Mesendoderm (in vitro differentiated cells): Measurements from ENCODE around the gene ECHS1.

Experiments used
- DNase-seq: peaks from one replicate; pipeline ENCODE4 v3.0.0; 2013
- H2AK5ac ChIP-seq: 2 replicates; pipeline ENCODE4 v1.6.1; 2013; ENCODE audit warnings: low read length, inconsistent platforms
- H2BK120ac ChIP-seq: 2 replicates; pipeline ENCODE4 v1.6.1; 2013; ENCODE audit warnings: low read depth, mild to moderate bottlenecking, low read length, moderate library complexity, mixed read lengths
- H2BK15ac ChIP-seq: replicated peaks from 2 replicates; pipeline ENCODE4 v1.6.1; 2013; ENCODE audit warnings: low read depth, mild to moderate bottlenecking, moderate library complexity
- H2BK5ac ChIP-seq: 2 replicates; pipeline ENCODE4 v1.6.1; 2013; ENCODE audit warnings: low read length, inconsistent platforms
- H3K18ac ChIP-seq: 2 replicates; pipeline ENCODE4 v1.6.1; 2013; ENCODE audit warnings: mild to moderate bottlenecking, low read length, mixed read lengths
- H3K23ac ChIP-seq: one replicate; pipeline ENCODE4 v1.6.1; 2013; ENCODE audit warnings: low read length
- H3K27ac ChIP-seq: 2 replicates; pipeline ENCODE4 v1.5.1; 2013; ENCODE audit warnings: low read depth, mild to moderate bottlenecking, inconsistent platforms, low read length, moderate library complexity
- H3K27me3 ChIP-seq: 2 replicates; pipeline ENCODE4 v1.6.1; 2013; ENCODE audit warnings: low read length, control low read depth, mild to moderate bottlenecking, inconsistent platforms; ENCODE audit not compliant: insufficient read depth, poor library complexity
- H3K36me3 ChIP-seq: 2 replicates; pipeline ENCODE4 v1.6.1; 2013; ENCODE audit warnings: low read length, inconsistent platforms; ENCODE audit not compliant: control insufficient read depth, insufficient read depth
- H3K4ac ChIP-seq: one replicate; pipeline ENCODE4 v1.6.1; 2013; ENCODE audit warnings: low read depth, mild to moderate bottlenecking, low read length, moderate library complexity
- H3K4me1 ChIP-seq: 2 replicates; pipeline ENCODE4 v1.6.1; 2013; ENCODE audit warnings: low read depth, low read length, inconsistent platforms; ENCODE audit not compliant: control insufficient read depth
- H3K4me2 ChIP-seq: 2 replicates; pipeline ENCODE4 v1.6.1; 2013; ENCODE audit warnings: low read length
- H3K4me3 ChIP-seq: 2 replicates; pipeline ENCODE4 v1.5.1; 2013; ENCODE audit warnings: mild to moderate bottlenecking, low read length
- H3K56ac ChIP-seq: one replicate; pipeline ENCODE4 v1.6.1; 2013; ENCODE audit warnings: low read length
- H3K79me1 ChIP-seq: 2 replicates; pipeline ENCODE4 v1.6.1; 2013; ENCODE audit warnings: low read length, inconsistent platforms
- H3K79me2 ChIP-seq: 2 replicates; pipeline ENCODE4 v1.6.1; 2013; ENCODE audit warnings: mild to moderate bottlenecking, low read length; ENCODE audit not compliant: control insufficient read depth, insufficient read depth
- H3K9ac ChIP-seq: 2 replicates; pipeline ENCODE4 v1.6.1; 2013; ENCODE audit warnings: low read length, inconsistent platforms
- H4K5ac ChIP-seq: one replicate; pipeline ENCODE4 v1.6.1; 2013; ENCODE audit warnings: low read length
- H4K8ac ChIP-seq: one replicate; pipeline ENCODE4 v1.6.1; 2013; ENCODE audit warnings: low read depth, mild to moderate bottlenecking, control low read depth, low read length, moderate library complexity
- WGBS: extraction: QIAGEN DNeasy Blood & Tissue Kit; methylation state at CpG from one replicate; pipeline ENCODE4 v1.1.7; 2013; ENCODE audit warnings: low lambda C conversion rate, missing lambda C conversion rate; ENCODE audit not compliant: insufficient coverage; ENCODE audit errors: extremely low coverage; 5-methylcytosine and 5-hydroxymethylcytosine counted together

The ECHS1 gene

DNA sequence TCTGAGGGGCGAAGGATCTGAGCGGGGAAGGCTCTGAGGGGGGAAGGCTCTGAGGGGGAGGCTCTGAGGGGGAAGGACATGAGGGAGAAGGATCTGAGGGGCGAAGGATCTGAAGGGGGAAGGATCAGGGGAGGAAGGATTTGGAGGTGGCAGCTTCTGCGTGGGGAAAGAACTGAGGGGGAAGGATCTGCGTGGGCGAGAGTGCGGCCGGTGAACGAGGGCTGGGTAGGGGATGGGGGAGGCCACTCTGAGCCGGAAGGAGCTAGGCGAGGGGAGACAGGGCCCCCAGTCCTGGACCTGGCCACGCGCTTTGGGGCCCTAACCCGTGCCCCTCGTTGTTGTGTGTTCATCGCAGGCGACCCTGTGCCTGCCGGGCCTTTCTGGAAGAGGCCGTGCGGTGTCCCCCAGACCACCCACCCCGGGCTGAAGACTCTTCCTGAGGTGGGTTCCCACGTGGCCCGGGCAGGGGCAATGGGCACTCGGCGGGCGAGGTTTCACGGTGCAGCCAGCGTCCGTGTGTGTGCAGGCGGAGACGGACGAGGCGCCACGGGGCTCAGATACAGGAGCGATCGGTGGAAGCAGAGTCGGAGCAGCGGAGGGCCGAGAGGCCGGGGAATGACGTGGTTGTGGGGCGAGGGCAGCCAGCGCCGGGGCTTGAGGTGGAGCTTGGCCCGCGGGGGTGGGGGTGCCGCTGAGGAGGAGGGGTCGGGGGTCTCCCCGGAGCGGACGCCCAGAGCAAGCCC lies 38.5 kb downstream of the ECHS1 start:
- Histone ChIP-seq H3K4me3 (no peak overlapping the region), H3K56ac (no peak overlapping the region), H3K79me2 (no peaks in the 10 kb centered on the region), H3K4me2 (no peak overlapping the region), H4K8ac (no peak overlapping the region), H3K4ac (no peak overlapping the region), H2BK15ac (no peak overlapping the region), H3K4me1 (no peaks in the 10 kb centered on the region), H3K36me3 (no peaks in the 10 kb centered on the region), H3K9ac (no peak overlapping the region), H4K5ac (no peak overlapping the region), H3K27ac (no peak overlapping the region), H2AK5ac (no peak overlapping the region), H3K23ac (no peak overlapping the region), H3K18ac (no peak overlapping the region), H3K79me1 (no peaks in the 10 kb centered on the region), H2BK120ac (no peak overlapping the region), H3K27me3 (peaks cover 33% of the 10 kb centered on the region), H2BK5ac (no peak overlapping the region)
- no CpG with 5 or more reads among the region's 51 CpGs for WGBS
- DNase-seq = no peak

DNA sequence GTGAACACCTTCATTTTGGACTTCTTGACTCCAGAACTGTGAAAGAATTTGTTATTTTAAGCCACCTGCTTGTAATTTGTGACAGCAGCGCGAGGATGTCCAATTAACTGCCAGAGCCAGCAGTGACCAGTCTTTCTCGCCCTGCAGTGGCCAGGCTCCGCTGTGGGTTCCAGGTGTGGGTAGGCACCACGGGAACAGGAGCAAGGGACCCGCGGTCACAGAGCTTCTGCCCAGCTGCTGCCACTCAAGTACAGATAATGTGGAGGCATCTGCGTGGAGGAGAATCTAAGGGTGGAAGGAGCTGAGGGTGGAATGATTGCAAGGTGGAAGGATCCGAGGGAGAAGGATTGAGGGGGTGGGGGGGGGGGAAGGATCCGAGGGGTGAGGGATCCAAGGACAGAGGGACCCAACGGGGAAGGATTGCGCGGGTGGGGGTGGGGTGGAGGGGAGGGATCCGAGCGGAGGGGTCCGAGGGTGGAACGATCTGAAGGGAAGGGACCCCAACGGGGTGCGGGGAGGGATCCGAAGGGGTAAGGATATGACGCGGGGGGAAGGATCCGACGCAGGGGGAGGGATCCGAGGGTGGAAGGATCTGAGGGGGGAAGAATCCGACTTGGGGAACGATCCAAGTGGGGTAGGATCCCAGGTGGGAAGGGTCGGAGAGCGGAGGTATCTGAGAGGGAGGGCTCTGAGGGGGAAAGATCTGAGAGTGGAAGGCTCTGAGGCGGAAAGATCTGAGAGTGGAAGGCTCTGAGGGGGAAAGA lies 40.0 kb downstream of the ECHS1 start:
- Histone ChIP-seq H3K79me2 (no peaks in the 10 kb centered on the region), H3K56ac (no peak overlapping the region), H4K8ac (no peak overlapping the region), H4K5ac (no peak overlapping the region), H2BK15ac (no peak overlapping the region), H3K9ac (no peak overlapping the region), H3K18ac (no peak overlapping the region), H2AK5ac (no peak overlapping the region), H3K4me1 (no peaks in the 10 kb centered on the region), H3K23ac (no peak overlapping the region), H3K4me3 (no peak overlapping the region), H3K4ac (no peak overlapping the region), H3K79me1 (no peaks in the 10 kb centered on the region), H3K27me3 (peaks cover 33% of the 10 kb centered on the region), H3K36me3 (no peaks in the 10 kb centered on the region), H2BK120ac (no peak overlapping the region), H2BK5ac (no peak overlapping the region), H3K4me2 (no peak overlapping the region), H3K27ac (no peak overlapping the region)
- WGBS = no CpG with 5 or more reads among the region's 30 CpGs
- no peak for DNase-seq

DNA sequence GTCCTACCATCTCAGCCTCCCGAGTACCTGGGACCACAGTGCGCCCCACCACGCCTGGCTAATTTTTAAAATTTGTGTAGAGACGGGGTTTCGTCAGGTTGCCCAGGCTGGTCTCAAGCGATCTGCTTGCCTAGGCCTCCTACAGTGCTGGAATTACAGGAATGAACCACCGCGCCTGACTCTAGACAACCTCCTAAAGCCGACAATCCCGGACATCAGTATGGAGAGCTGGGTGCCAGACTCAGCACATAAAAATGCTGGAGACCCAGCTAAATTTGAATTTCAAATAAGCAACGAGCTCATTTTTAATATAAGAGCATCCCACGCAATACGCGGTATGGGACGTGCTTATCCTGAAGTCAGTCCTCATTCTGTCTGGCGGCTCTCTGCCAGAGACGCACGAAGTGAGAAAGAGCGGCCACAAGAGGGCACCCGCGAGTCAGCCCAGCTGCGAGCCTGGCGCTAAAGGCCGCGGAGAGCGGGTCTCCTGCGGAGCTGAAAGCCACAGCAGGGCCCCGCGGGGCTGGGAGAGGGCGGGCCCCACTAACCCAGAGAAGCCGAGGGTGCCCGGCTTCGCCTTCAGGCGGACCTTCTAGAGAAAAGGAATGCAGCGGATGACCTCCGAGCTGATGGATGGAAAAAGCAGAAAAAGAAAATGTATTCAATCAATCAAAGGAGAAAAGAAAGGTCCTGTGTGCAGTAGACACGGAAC lies 43.5 kb downstream of the ECHS1 start:
- no peak overlapping the region for H3K4ac ChIP-seq
- H3K56ac ChIP-seq = no peak overlapping the region
- H4K8ac ChIP-seq = no peak overlapping the region
- no peak overlapping the region for H2BK5ac ChIP-seq
- H2BK15ac ChIP-seq = no peak overlapping the region
- no peak overlapping the region for H2AK5ac ChIP-seq
- H3K4me1 ChIP-seq = no peaks in the 10 kb centered on the region
- no peak overlapping the region for H3K23ac ChIP-seq
- no peak overlapping the region for H3K9ac ChIP-seq
- DNase-seq = peak; percentile 87
- H3K18ac ChIP-seq = no peak overlapping the region
- no CpG with 5 or more reads among the region's 37 CpGs for WGBS
- H3K4me2 ChIP-seq = peak overlapping the region; percentile 13
- no peak overlapping the region for H2BK120ac ChIP-seq
- no peaks in the 10 kb centered on the region for H3K79me2 ChIP-seq
- H3K4me3 ChIP-seq = no peak overlapping the region
- H3K36me3 ChIP-seq = no peaks in the 10 kb centered on the region
- H3K79me1 ChIP-seq = no peaks in the 10 kb centered on the region
- H3K27ac ChIP-seq = no peak overlapping the region
- peaks cover 27% of the 10 kb centered on the region for H3K27me3 ChIP-seq
- H4K5ac ChIP-seq = no peak overlapping the region

DNA sequence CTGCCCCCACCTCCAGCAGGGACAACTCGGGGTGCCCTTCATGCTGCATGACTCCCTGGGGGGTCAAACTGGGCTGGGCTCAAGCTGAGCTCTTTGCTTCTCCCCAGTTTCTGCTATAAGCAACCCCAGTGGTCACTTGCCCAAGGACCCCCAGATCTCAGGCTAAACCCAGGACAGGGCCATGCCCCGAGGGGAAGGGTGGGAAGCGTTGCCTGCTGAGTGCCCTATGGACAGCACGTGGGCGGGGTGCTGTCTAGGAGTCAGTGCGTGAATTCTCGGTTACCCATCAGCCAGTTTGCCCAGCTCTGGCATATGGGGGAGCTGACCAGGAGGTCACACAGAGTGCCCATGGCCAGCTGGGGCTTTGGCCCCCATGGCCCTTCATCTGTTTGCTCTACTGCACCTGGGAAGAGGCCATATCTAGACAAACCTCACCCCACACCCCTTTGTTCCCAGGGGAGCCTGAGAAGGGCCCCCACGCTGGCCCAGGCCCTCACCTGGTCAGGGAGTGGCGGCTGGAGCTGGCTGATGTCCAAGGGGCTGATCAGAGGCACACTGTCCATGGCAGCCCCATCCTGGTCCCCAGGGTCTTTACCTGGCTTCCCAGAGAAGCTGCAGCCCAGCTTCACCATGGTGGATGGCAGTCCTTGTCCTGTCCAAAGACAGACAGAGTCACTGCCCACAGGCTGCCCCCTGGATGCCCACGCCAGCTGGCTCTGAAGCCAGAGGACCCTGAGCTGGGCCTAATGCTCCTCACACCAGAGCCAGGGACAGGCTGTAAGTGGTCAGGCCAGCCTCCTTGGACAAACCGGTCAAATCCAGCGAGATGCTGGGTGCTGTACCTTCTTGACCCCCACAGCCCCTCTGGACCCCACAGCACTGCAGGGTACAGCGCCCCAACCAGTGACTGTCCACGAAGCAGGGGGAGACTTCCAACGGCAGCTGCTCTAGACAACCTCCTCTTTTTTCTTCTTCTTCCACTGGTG lies 44.5 kb downstream of the ECHS1 start:
- Histone ChIP-seq H4K8ac (no peak overlapping the region), H3K56ac (no peak overlapping the region), H3K79me2 (no peaks in the 10 kb centered on the region), H4K5ac (no peak overlapping the region), H3K27me3 (peaks cover 24% of the 10 kb centered on the region), H3K9ac (no peak overlapping the region), H3K4me2 (no peak overlapping the region), H2BK15ac (no peak overlapping the region), H3K4me1 (no peaks in the 10 kb centered on the region), H3K4ac (no peak overlapping the region), H3K18ac (no peak overlapping the region), H3K36me3 (no peaks in the 10 kb centered on the region), H3K23ac (no peak overlapping the region), H3K4me3 (no peak overlapping the region), H2BK5ac (no peak overlapping the region), H2BK120ac (no peak overlapping the region), H2AK5ac (no peak overlapping the region), H3K79me1 (no peaks in the 10 kb centered on the region), H3K27ac (no peak overlapping the region)
- WGBS = no CpG with 5 or more reads among the region's 15 CpGs
- DNase-seq = no peak

DNA sequence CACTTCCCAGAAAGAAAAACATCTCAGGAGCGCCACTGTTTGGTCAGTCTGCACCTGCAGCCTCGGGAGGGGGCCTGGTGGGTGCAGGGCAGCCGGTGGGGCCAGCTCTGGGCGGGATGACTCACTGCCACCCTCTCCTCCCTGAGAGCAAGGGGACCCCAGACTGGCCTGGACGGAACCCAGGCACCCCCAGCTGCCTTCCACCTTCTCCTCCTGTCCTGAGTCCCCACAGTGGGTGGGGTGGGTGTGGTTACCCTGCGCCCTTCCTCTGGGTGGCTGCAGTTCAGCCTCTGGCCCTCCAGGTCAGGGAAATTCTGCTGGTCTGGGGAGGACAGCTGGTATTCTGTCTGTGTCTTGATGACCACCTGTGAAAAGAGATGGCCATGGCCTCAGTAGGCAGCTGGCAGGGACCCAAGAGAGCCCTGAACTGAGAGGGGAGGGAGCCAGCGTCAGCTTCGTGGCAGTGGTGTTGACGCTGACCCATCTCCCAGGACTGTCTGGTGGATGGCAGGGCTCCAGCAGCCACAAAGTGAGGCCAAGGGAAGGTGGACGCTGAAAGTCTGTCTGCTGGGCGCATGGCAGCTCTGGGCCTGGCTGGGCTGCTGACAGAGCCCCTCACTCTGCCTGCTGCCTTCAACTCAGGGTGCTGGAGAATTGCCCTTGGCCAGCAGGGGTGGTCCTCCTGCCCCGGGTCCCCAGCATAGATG lies 45.4 kb downstream of the ECHS1 start:
- H3K4me2 ChIP-seq = no peak overlapping the region
- H4K5ac ChIP-seq = no peak overlapping the region
- H3K56ac ChIP-seq = peak overlapping the region; percentile 25
- H3K18ac ChIP-seq = no peak overlapping the region
- H3K27ac ChIP-seq = no peak overlapping the region
- no peaks in the 10 kb centered on the region for H3K36me3 ChIP-seq
- H2BK5ac ChIP-seq = no peak overlapping the region
- H3K23ac ChIP-seq = no peak overlapping the region
- H3K4me1 ChIP-seq = no peaks in the 10 kb centered on the region
- no CpG with 5 or more reads among the region's 12 CpGs for WGBS
- no peaks in the 10 kb centered on the region for H3K79me1 ChIP-seq
- peaks cover 22% of the 10 kb centered on the region for H3K27me3 ChIP-seq
- no peak overlapping the region for H3K4me3 ChIP-seq
- no peak overlapping the region for H3K4ac ChIP-seq
- no peak for DNase-seq
- no peak overlapping the region for H2BK120ac ChIP-seq
- H2AK5ac ChIP-seq = no peak overlapping the region
- H2BK15ac ChIP-seq = no peak overlapping the region
- no peak overlapping the region for H4K8ac ChIP-seq
- no peaks in the 10 kb centered on the region for H3K79me2 ChIP-seq
- H3K9ac ChIP-seq = no peak overlapping the region
